H9 (cell line): ENCODE measurements around the gene EPS8. TPM values are rescaled to one million over a fixed set of nuclear protein-coding genes. Genes with fewer than 3 reads are reported as not detected.

ENCODE experiments used
- DNase-seq: peaks from one replicate; pipeline ENCODE4 v3.0.0-alpha.2; 2017
- H2AFZ ChIP-seq: one replicate; pipeline ENCODE4 v1.6.1; 2013; ENCODE audit warnings: mild to moderate bottlenecking, low read length, control low read depth, moderate library complexity
- H2AK5ac ChIP-seq: 2 replicates; pipeline ENCODE4 v1.6.1; 2013; ENCODE audit warnings: low read length, control low read depth, mixed read lengths; ENCODE audit not compliant: insufficient read length
- H2BK120ac ChIP-seq: one replicate; pipeline ENCODE4 v1.6.1; 2013; ENCODE audit warnings: low read depth, mild to moderate bottlenecking, low read length, control low read depth, inconsistent platforms; ENCODE audit not compliant: poor library complexity, severe bottlenecking
- H2BK12ac ChIP-seq: 2 replicates; pipeline ENCODE4 v1.6.1; 2013; ENCODE audit warnings: low read length, control low read depth, mixed read lengths, low read depth; ENCODE audit not compliant: insufficient read length
- H2BK15ac ChIP-seq: 2 replicates; pipeline ENCODE4 v1.6.1; 2013; ENCODE audit warnings: low read depth, low read length, control low read depth
- H2BK20ac ChIP-seq: one replicate; pipeline ENCODE4 v1.6.1; 2013; ENCODE audit warnings: low read depth, mild to moderate bottlenecking, low read length, control low read depth, inconsistent platforms; ENCODE audit not compliant: poor library complexity, severe bottlenecking
- H2BK5ac ChIP-seq: 2 replicates; pipeline ENCODE4 v1.6.1; 2013; ENCODE audit warnings: low read length, control low read depth, mixed read lengths; ENCODE audit not compliant: insufficient read length
- H3K14ac ChIP-seq: 2 replicates; pipeline ENCODE4 v1.6.1; 2013; ENCODE audit warnings: low read length, control low read depth; ENCODE audit not compliant: insufficient read depth
- H3K18ac ChIP-seq: 2 replicates; pipeline ENCODE4 v1.6.1; 2013; ENCODE audit warnings: low read depth, mild to moderate bottlenecking, mixed read lengths, low read length, control low read depth; ENCODE audit not compliant: insufficient read length
- H3K23ac ChIP-seq: 2 replicates; pipeline ENCODE4 v1.6.1; 2013; ENCODE audit warnings: low read length, control low read depth, mixed read lengths, low read depth; ENCODE audit not compliant: insufficient read length
- H3K23me2 ChIP-seq: 2 replicates; pipeline ENCODE4 v1.6.1; 2013; ENCODE audit warnings: low read depth, mild to moderate bottlenecking, mixed read lengths, low read length, control low read depth; ENCODE audit not compliant: insufficient read length, poor library complexity, severe bottlenecking
- H3K27ac ChIP-seq: 2 replicates; pipeline ENCODE4 v1.5.1; 2013; ENCODE audit warnings: low read length, control low read depth, mixed read lengths, low read depth; ENCODE audit not compliant: insufficient read length
- H3K27me3 ChIP-seq: 2 replicates; pipeline ENCODE4 v1.6.1; 2013; ENCODE audit warnings: low read length, control low read depth, inconsistent platforms; ENCODE audit not compliant: insufficient read depth
- H3K4ac ChIP-seq: 2 replicates; pipeline ENCODE4 v1.6.1; 2013; ENCODE audit warnings: low read depth, mild to moderate bottlenecking, control low read depth, inconsistent platforms, low read length, moderate library complexity
- H3K4me1 ChIP-seq: 2 replicates; pipeline ENCODE4 v1.6.1; 2013; ENCODE audit warnings: low read length, control low read depth, inconsistent platforms; ENCODE audit not compliant: insufficient read depth
- H3K4me2 ChIP-seq: 2 replicates; pipeline ENCODE4 v1.6.1; 2013; ENCODE audit warnings: low read length, control low read depth, mixed read lengths; ENCODE audit not compliant: insufficient read length, insufficient read depth
- H3K56ac ChIP-seq: 2 replicates; pipeline ENCODE4 v1.6.1; 2013; ENCODE audit warnings: low read depth, mild to moderate bottlenecking, mixed read lengths, low read length, control low read depth; ENCODE audit not compliant: insufficient read length
- H3K79me1 ChIP-seq: 2 replicates; pipeline ENCODE4 v1.6.1; 2013; ENCODE audit warnings: low read depth, mild to moderate bottlenecking, moderate library complexity, low read length, control low read depth, inconsistent platforms; ENCODE audit not compliant: insufficient read depth, poor library complexity, severe bottlenecking
- H3K79me2 ChIP-seq: 2 replicates; pipeline ENCODE4 v1.6.1; 2013; ENCODE audit warnings: low read length, control low read depth, inconsistent platforms; ENCODE audit not compliant: insufficient read depth
- H3K9ac ChIP-seq: 2 replicates; pipeline ENCODE4 v1.6.1; 2013; ENCODE audit warnings: low read length, control low read depth, mixed read lengths; ENCODE audit not compliant: insufficient read length; ENCODE audit errors: extremely low read depth
- H3K9me3 ChIP-seq: one replicate; pipeline ENCODE4 v1.6.1; 2013; ENCODE audit warnings: low read depth, low read length, inconsistent platforms; ENCODE audit not compliant: control insufficient read depth
- H3T11ph ChIP-seq: one replicate; pipeline ENCODE4 v1.6.1; 2013; ENCODE audit warnings: mild to moderate bottlenecking, low read length, control low read depth, inconsistent platforms
- H4K20me1 ChIP-seq: one replicate; pipeline ENCODE4 v1.6.1; 2013; ENCODE audit not compliant: control insufficient read depth, insufficient read length, insufficient read depth
- H4K5ac ChIP-seq: 2 replicates; pipeline ENCODE4 v1.6.1; 2013; ENCODE audit warnings: low read depth, mild to moderate bottlenecking, mixed read lengths, low read length, control low read depth; ENCODE audit not compliant: insufficient read length
- H4K8ac ChIP-seq: replicated peaks from 2 replicates; pipeline ENCODE4 v1.6.1; 2013; ENCODE audit warnings: low read length, control low read depth, mixed read lengths, low read depth; ENCODE audit not compliant: insufficient read length
- H4K91ac ChIP-seq: 2 replicates; pipeline ENCODE4 v1.6.1; 2013; ENCODE audit warnings: low read depth, mild to moderate bottlenecking, moderate library complexity, mixed read lengths, low read length, control low read depth; ENCODE audit not compliant: insufficient read length
- H3K27ac Mint-ChIP-seq, 3 experiments: 2 replicates in 2 of 3; 3 replicates in 1 of 3; pipeline ENCODE4 v1.8.0; 2020 to 2021; ENCODE audit warnings: mixed read lengths in 3 of 3, mild to moderate bottlenecking in 1 of 3, moderate library complexity in 1 of 3
- H3K27me3 Mint-ChIP-seq: 2 replicates; pipeline ENCODE4 v1.8.0; 2021; ENCODE audit warnings: low read depth, mild to moderate bottlenecking, moderate library complexity, mixed read lengths
- H3K36me3 Mint-ChIP-seq, 3 experiments: 2 replicates in 2 of 3; 3 replicates in 1 of 3; pipeline ENCODE4 v1.8.0; 2020 to 2021; ENCODE audit warnings: low read depth in 3 of 3, mixed read lengths in 3 of 3; ENCODE audit not compliant: insufficient read depth in 1 of 3
- H3K4me1 Mint-ChIP-seq, 2 experiments: 2 replicates each; pipeline ENCODE4 v1.8.0; 2020; ENCODE audit warnings: mixed read lengths in 2 of 2
- H3K4me3 Mint-ChIP-seq, 2 experiments: 2 replicates in 1 of 2; 3 replicates in 1 of 2; pipeline ENCODE4 v1.8.0; 2020 to 2021; ENCODE audit warnings: mild to moderate bottlenecking in 2 of 2, mixed read lengths in 2 of 2, moderate library complexity in 1 of 2
- H3K9me3 Mint-ChIP-seq, 2 experiments: 2 replicates in 1 of 2; 3 replicates in 1 of 2; pipeline ENCODE4 v1.8.0; 2020; ENCODE audit warnings: mild to moderate bottlenecking in 2 of 2, mixed read lengths in 2 of 2, moderate library complexity in 1 of 2
- total RNA-seq: library from RNA; stranded (reverse); gene quantifications from 2 replicates; pipeline ENCODE4 v1.2.1, GENCODE V29; 2021
- TF ChIP-seq, protein P1 (sequence below): fragments of 200-600 bp; sonication (generic); conservative IDR thresholded peaks from 3 replicates; pipeline ENCODE4 v1.8.0; 2021; ENCODE audit warnings: antibody characterized with exemption, mild to moderate bottlenecking

The EPS8 gene
- total RNA-seq, 1 experiment from 2014 or later: 2.2 TPM

DNA sequence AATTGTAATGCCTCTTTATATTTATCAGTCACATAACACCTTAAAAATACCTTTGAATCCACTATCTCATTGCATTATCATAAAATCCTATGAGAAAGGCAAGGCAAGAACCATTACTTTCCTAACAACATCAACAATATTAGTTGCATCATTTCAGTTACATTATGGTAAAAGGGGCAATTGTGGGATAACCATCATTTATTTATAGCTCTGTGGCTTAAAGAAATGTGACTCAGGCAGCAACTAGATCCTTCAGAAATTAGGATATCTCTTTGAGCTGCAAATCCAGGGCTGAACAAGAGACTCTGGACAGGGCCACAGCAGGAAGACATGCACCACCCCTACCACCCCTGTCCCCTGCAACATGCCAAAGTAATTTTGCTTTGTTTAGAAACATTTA, 36.4 kb downstream of the EPS8 start:
- no peaks in the 10 kb centered on the region for H3K23me2 ChIP-seq
- no peak overlapping the region for H2BK20ac ChIP-seq
- no peak overlapping the region for H3K23ac ChIP-seq
- H3T11ph ChIP-seq: no peak overlapping the region
- H4K8ac ChIP-seq: no peak overlapping the region
- H3K9me3 Mint-ChIP-seq: no peaks in the 10 kb centered on the region
- no peak overlapping the region for H2BK120ac ChIP-seq
- no peak overlapping the region for H2BK12ac ChIP-seq
- no peaks in the 10 kb centered on the region for H3K27me3 Mint-ChIP-seq
- no peaks in the 10 kb centered on the region for H3K36me3 Mint-ChIP-seq
- no peak overlapping the region for H4K91ac ChIP-seq
- H3K27ac ChIP-seq: no peak overlapping the region
- H3K79me1 ChIP-seq: no peaks in the 10 kb centered on the region
- H3K9me3 ChIP-seq: no peaks in the 10 kb centered on the region
- H3K4ac ChIP-seq: no peak overlapping the region
- no peaks in the 10 kb centered on the region for H3K79me2 ChIP-seq
- H3K27ac Mint-ChIP-seq: no peak overlapping the region; a peak in 1 of 7 replicates
- no peak overlapping the region for H3K14ac ChIP-seq
- H2BK5ac ChIP-seq: no peak overlapping the region
- no peak overlapping the region for H2BK15ac ChIP-seq
- H2AK5ac ChIP-seq: no peak overlapping the region
- no peak overlapping the region for H3K4me2 ChIP-seq
- H3K27me3 ChIP-seq: no peaks in the 10 kb centered on the region
- no peak overlapping the region for H2AFZ ChIP-seq
- peaks cover 6 to 8% of the 10 kb centered on the region in 2 experiments for H3K4me1 Mint-ChIP-seq
- H4K20me1 ChIP-seq: no peaks in the 10 kb centered on the region
- no peak for DNase-seq
- H3K9ac ChIP-seq: no peak overlapping the region
- no peak overlapping the region for H4K5ac ChIP-seq
- TF ChIP-seq, protein P1, sequence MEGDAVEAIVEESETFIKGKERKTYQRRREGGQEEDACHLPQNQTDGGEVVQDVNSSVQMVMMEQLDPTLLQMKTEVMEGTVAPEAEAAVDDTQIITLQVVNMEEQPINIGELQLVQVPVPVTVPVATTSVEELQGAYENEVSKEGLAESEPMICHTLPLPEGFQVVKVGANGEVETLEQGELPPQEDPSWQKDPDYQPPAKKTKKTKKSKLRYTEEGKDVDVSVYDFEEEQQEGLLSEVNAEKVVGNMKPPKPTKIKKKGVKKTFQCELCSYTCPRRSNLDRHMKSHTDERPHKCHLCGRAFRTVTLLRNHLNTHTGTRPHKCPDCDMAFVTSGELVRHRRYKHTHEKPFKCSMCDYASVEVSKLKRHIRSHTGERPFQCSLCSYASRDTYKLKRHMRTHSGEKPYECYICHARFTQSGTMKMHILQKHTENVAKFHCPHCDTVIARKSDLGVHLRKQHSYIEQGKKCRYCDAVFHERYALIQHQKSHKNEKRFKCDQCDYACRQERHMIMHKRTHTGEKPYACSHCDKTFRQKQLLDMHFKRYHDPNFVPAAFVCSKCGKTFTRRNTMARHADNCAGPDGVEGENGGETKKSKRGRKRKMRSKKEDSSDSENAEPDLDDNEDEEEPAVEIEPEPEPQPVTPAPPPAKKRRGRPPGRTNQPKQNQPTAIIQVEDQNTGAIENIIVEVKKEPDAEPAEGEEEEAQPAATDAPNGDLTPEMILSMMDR: no peak
- no peak overlapping the region for H3K56ac ChIP-seq
- H3K4me1 ChIP-seq: no peaks in the 10 kb centered on the region
- H3K18ac ChIP-seq: no peak overlapping the region
- H3K4me3 Mint-ChIP-seq: no peak overlapping the region
